ENCODE data around the gene SMIM35. TPM values are rescaled to one million over a fixed set of nuclear protein-coding genes. Genes with fewer than 3 reads are reported as not detected.
"Not testable (repeated sequence)": the region's sequence is repeated elsewhere in the genome, so short reads cannot be mapped to it uniquely, and the experiment has no call there.

Gene SMIM35
- total RNA-seq, 1 donor from 2014 or later: not detected

- ATAC-seq: peak; percentile 39
Observed at GRCh38 chr11:117979481-117980211, 107.1 kb downstream of the SMIM35 start.

GRCh38 chr11:117978991-117979390 lies 107.8 kb downstream of the SMIM35 start:
- no peak for ATAC-seq

GRCh38 chr11:117978291-117978910 lies 108.4 kb downstream of the SMIM35 start:
- not testable (repeated sequence) for ATAC-seq

- not testable (repeated sequence) for ATAC-seq
Observed at GRCh38 chr11:117977612-117978264, 109.0 kb downstream of the SMIM35 start.

GRCh38 chr11:117977029-117977428 lies 109.7 kb downstream of the SMIM35 start:
- no peak for ATAC-seq

- ATAC-seq: no peak
Observed at GRCh38 chr11:117976445-117976844, 110.3 kb downstream of the SMIM35 start.

GRCh38 chr11:117973503-117973860 lies 113.3 kb downstream of the SMIM35 start:
- ATAC-seq: no peak

GRCh38 chr11:117972629-117973502 lies 113.9 kb downstream of the SMIM35 start:
- ATAC-seq: no peak

- no peak for ATAC-seq
Observed at GRCh38 chr11:117972044-117972443, 114.7 kb downstream of the SMIM35 start.

GRCh38 chr11:117970400-117971024 lies 116.3 kb downstream of the SMIM35 start:
- peak; percentile 94 for ATAC-seq

GRCh38 chr11:117969160-117969991 lies 117.4 kb downstream of the SMIM35 start:
- no peak for ATAC-seq

GRCh38 chr11:117966908-117967307 lies 119.9 kb downstream of the SMIM35 start:
- ATAC-seq: no peak

GRCh38 chr11:117962826-117963225 lies 123.9 kb downstream of the SMIM35 start:
- ATAC-seq: no peak

- ATAC-seq: no peak
Observed at GRCh38 chr11:117961896-117962295, 124.9 kb downstream of the SMIM35 start.

GRCh38 chr11:117960406-117960805 lies 126.4 kb downstream of the SMIM35 start:
- ATAC-seq: no peak

- ATAC-seq: no peak
Observed at GRCh38 chr11:117959438-117960149, 127.2 kb downstream of the SMIM35 start.

GRCh38 chr11:117958949-117959348 lies 127.8 kb downstream of the SMIM35 start:
- ATAC-seq: no peak
